GM19452 (cell line): ENCODE data around the gene PPIF.

Source experiments
- ATAC-seq: cut with Tn5 transposase; IDR thresholded peaks from one replicate; pipeline ENCODE4 v1.9.1; 2021; ENCODE audit not compliant: unreplicated experiment

Gene PPIF

GRCh38 chr10:79385392-79385795 lies 38.1 kb downstream of the PPIF start:
- ATAC-seq = no peak

- no peak for ATAC-seq
These were observed 38.7 kb downstream of the PPIF start for GRCh38 chr10:79385804-79386531.

GRCh38 chr10:79386637-79387465 lies 39.6 kb downstream of the PPIF start:
- no peak for ATAC-seq

GRCh38 chr10:79387466-79387973 lies 40.3 kb downstream of the PPIF start:
- no peak for ATAC-seq

- ATAC-seq = no peak
These were observed 40.9 kb downstream of the PPIF start for GRCh38 chr10:79387974-79388850.

- ATAC-seq = no peak
These were observed 42.8 kb downstream of the PPIF start for GRCh38 chr10:79390057-79390456.

- no peak for ATAC-seq
These were observed 43.4 kb downstream of the PPIF start for GRCh38 chr10:79390551-79391229.

GRCh38 chr10:79391231-79392019 lies 44.2 kb downstream of the PPIF start:
- ATAC-seq = no peak

- ATAC-seq = no peak
These were observed 44.7 kb downstream of the PPIF start for GRCh38 chr10:79392020-79392398.

- ATAC-seq = no peak
These were observed 45.4 kb downstream of the PPIF start for GRCh38 chr10:79392506-79393176.

- no peak for ATAC-seq
These were observed 46.1 kb downstream of the PPIF start for GRCh38 chr10:79393221-79393923.

- no peak for ATAC-seq
These were observed 46.8 kb downstream of the PPIF start for GRCh38 chr10:79393924-79394610.

- no peak for ATAC-seq
These were observed 47.4 kb downstream of the PPIF start for GRCh38 chr10:79394664-79395063.

- no peak for ATAC-seq
These were observed 49.3 kb downstream of the PPIF start for GRCh38 chr10:79396520-79396919.

GRCh38 chr10:79397051-79397450 lies 49.8 kb downstream of the PPIF start:
- no peak for ATAC-seq

GRCh38 chr10:79397575-79398303 lies 50.5 kb downstream of the PPIF start:
- ATAC-seq = no peak

GRCh38 chr10:79398642-79399041 lies 51.4 kb downstream of the PPIF start:
- no peak for ATAC-seq
